Effector memory CD8-positive, alpha-beta T cell (primary cell): ENCODE measurements around the gene MPHOSPH8.

Experiments
- ATAC-seq: fragments of 150-1000 bp; cut with Tn5 transposase; replicated peaks from 2 replicates; pipeline ENCODE4 v1.10.0; 2021; ENCODE audit warnings: mild to moderate bottlenecking, moderate library complexity
- DNase-seq, 3 experiments: peaks; one replicate each; pipeline ENCODE4 v3.0.0; 2021
- H3K27ac Mint-ChIP-seq, 2 donors: one replicate each; pipeline ENCODE4 v1.8.0; 2022; ENCODE audit warnings: mild to moderate bottlenecking in 2 of 2, mixed read lengths in 2 of 2, moderate library complexity in 2 of 2
- H3K27me3 Mint-ChIP-seq, 2 donors: one replicate each; pipeline ENCODE4 v1.8.0; 2022; ENCODE audit warnings: mixed read lengths in 2 of 2
- H3K36me3 Mint-ChIP-seq: one replicate; pipeline ENCODE4 v1.8.0; 2022; ENCODE audit warnings: mild to moderate bottlenecking, moderate library complexity, mixed read lengths; ENCODE audit not compliant: insufficient read depth
- H3K4me1 Mint-ChIP-seq, 2 donors: one replicate each; pipeline ENCODE4 v1.8.0; 2022; ENCODE audit warnings: low read depth in 2 of 2, mixed read lengths in 2 of 2
- H3K4me3 Mint-ChIP-seq, 2 donors: one replicate each; pipeline ENCODE4 v1.8.0; 2022; ENCODE audit warnings: mild to moderate bottlenecking in 2 of 2, mixed read lengths in 2 of 2, moderate library complexity in 2 of 2
- H3K9me3 Mint-ChIP-seq, 2 donors: one replicate each; pipeline ENCODE4 v1.8.0; 2022; ENCODE audit warnings: mixed read lengths in 2 of 2

The MPHOSPH8 gene

GRCh38 chr13:19720039-19720438 is 86.6 kb downstream of the MPHOSPH8 start:
- Mint-ChIP-seq H3K4me3 (no peak overlapping the region), H3K9me3 (no peaks in the 10 kb centered on the region), H3K4me1 (peaks cover 10 to 19% of the 10 kb centered on the region in 2 donors), H3K27ac (no peak overlapping the region), H3K27me3 (no peaks in the 10 kb centered on the region), H3K36me3 (peaks cover 40% of the 10 kb centered on the region)
- ATAC-seq = no peak
- DNase-seq = no peak
